Bone marrow (tissue), 2 donors: ENCODE results near the gene CELSR1.

ENCODE experiments used
- DNase-seq, 2 donors: peaks; one replicate each; lab custom pipeline; 2025; lab: John Stamatoyannopoulos, UW

CELSR1 gene

GRCh38 chr22:46537225-46537945, at the start of gene CELSR1:
TSS of gene CELSR1 (minus strand) at chr22:46537620. CDS start at chr22:46537170, 450 bp downstream.
- DNase-seq = peak in 1 of 2 donors; percentile 9

- DNase-seq = no peak
These were observed 49.6 kb upstream of the CELSR1 start for GRCh38 chr22:46587061-46587460.

- DNase-seq = no peak
These were observed 49.2 kb upstream of the CELSR1 start for GRCh38 chr22:46586531-46587011.

- DNase-seq = no peak
These were observed 48.7 kb upstream of the CELSR1 start for GRCh38 chr22:46586123-46586519.

GRCh38 chr22:46585340-46586122, 48.1 kb upstream of the CELSR1 start:
- DNase-seq = no peak

- no peak for DNase-seq
These were observed 46.9 kb upstream of the CELSR1 start for GRCh38 chr22:46584081-46584921.

- no peak for DNase-seq
These were observed 46.2 kb upstream of the CELSR1 start for GRCh38 chr22:46583571-46583970.

GRCh38 chr22:46582281-46582933, 45.0 kb upstream of the CELSR1 start:
- DNase-seq = no peak

GRCh38 chr22:46581538-46582244, 44.3 kb upstream of the CELSR1 start:
- no peak for DNase-seq

- no peak for DNase-seq
These were observed 43.6 kb upstream of the CELSR1 start for GRCh38 chr22:46580940-46581537.

GRCh38 chr22:46579751-46580449, 42.5 kb upstream of the CELSR1 start:
- no peak for DNase-seq

GRCh38 chr22:46578824-46579561, 41.6 kb upstream of the CELSR1 start:
- no peak for DNase-seq

- DNase-seq = no peak
These were observed 40.9 kb upstream of the CELSR1 start for GRCh38 chr22:46578251-46578823.

GRCh38 chr22:46577368-46578249, 40.2 kb upstream of the CELSR1 start:
- no peak for DNase-seq

GRCh38 chr22:46576556-46577367, 39.3 kb upstream of the CELSR1 start:
- no peak for DNase-seq

GRCh38 chr22:46575911-46576555, 38.6 kb upstream of the CELSR1 start:
- DNase-seq = no peak
